OCI-LY7 (cell line): Measurements from ENCODE around the gene ZNF70. TPM values are rescaled to one million over a fixed set of nuclear protein-coding genes. Genes with fewer than 3 reads are reported as not detected.

ENCODE experiments used
- BruUV-seq: library from RNA; stranded (reverse); fragments of 400-500 nt; replicated peaks from 2 replicates; lab custom pipeline; 2021; lab: Mats Ljungman, UMichigan
- CTCF ChIA-PET: fragments of 300-600 bp; sonication (Branson Sonifier 250); formaldehyde crosslinking; loops from one replicate; lab custom pipeline; 2022; ENCODE audit warnings: antibody characterized with exemption; ENCODE audit not compliant: unreplicated experiment; lab: Charles Lee
- POLR2A ChIA-PET: fragments of 300-600 bp; sonication (Branson Sonifier 250); formaldehyde crosslinking; loops from one replicate; lab custom pipeline; 2022; ENCODE audit warnings: antibody characterized with exemption; lab: Charles Lee
- DNase-seq: peaks from one replicate; pipeline ENCODE4 v3.0.0-alpha.2; 2015; ENCODE audit warnings: low spot score
- H2AFZ ChIP-seq: fragments of 200-600 bp; sonication (generic), shearing (Covaris generic); 2 replicates; pipeline ENCODE4 v1.6.1; 2014; ENCODE audit warnings: mild to moderate bottlenecking, antibody characterized with exemption, low read length, moderate library complexity
- H3K27ac ChIP-seq: fragments of 200-600 bp; sonication (generic); 2 replicates; pipeline ENCODE4 v1.5.1; 2014; ENCODE audit warnings: mixed run types, low read depth, mild to moderate bottlenecking, moderate library complexity, low read length, inconsistent platforms; ENCODE audit not compliant: poor library complexity, severe bottlenecking
- H3K36me3 ChIP-seq: fragments of 200-600 bp; sonication (generic); 2 replicates; pipeline ENCODE4 v1.6.1; 2014; ENCODE audit warnings: mild to moderate bottlenecking, antibody characterized with exemption, low read length, moderate library complexity, mixed read lengths; ENCODE audit not compliant: insufficient read depth
- H3K4me1 ChIP-seq: fragments of 200-600 bp; sonication (generic); 2 replicates; pipeline ENCODE4 v1.5.1; 2014; ENCODE audit warnings: mild to moderate bottlenecking, low read length; ENCODE audit not compliant: insufficient read depth, poor library complexity, severe bottlenecking
- H3K4me2 ChIP-seq: fragments of 200-600 bp; sonication (generic); 2 replicates; pipeline ENCODE4 v1.6.1; 2014; ENCODE audit warnings: mild to moderate bottlenecking, low read length
- H3K4me3 ChIP-seq: fragments of 200-600 bp; sonication (generic); 2 replicates; pipeline ENCODE4 v1.5.1; 2014; ENCODE audit warnings: mild to moderate bottlenecking, low read depth, low read length; ENCODE audit not compliant: poor library complexity, severe bottlenecking
- H3K79me2 ChIP-seq: fragments of 200-600 bp; sonication (generic); 2 replicates; pipeline ENCODE4 v1.6.1; 2016; ENCODE audit warnings: low read depth, mild to moderate bottlenecking, low read length, moderate library complexity, mixed read lengths; ENCODE audit not compliant: insufficient read depth
- H3K9me2 ChIP-seq: fragments of 200-600 bp; sonication (generic); 2 replicates; pipeline ENCODE4 v1.6.1; 2016; ENCODE audit warnings: mild to moderate bottlenecking, low read length, mixed read lengths; ENCODE audit not compliant: insufficient read depth
- H3K9me3 ChIP-seq: fragments of 200-600 bp; sonication (generic); 2 replicates; pipeline ENCODE4 v1.6.1; 2014; ENCODE audit warnings: mild to moderate bottlenecking, mixed run types, low read length, mixed read lengths
- H4K20me1 ChIP-seq: fragments of 200-600 bp; sonication (generic); 2 replicates; pipeline ENCODE4 v1.6.1; 2014; ENCODE audit warnings: mild to moderate bottlenecking, antibody characterized with exemption, low read length, moderate library complexity, mixed read lengths; ENCODE audit not compliant: insufficient read depth
- EZH2phosphoT487 ChIP-seq: fragments of 200-600 bp; sonication (generic); IDR thresholded peaks from 2 replicates; pipeline ENCODE4 v1.6.1; 2018; ENCODE audit warnings: low read depth, borderline replicate concordance, mild to moderate bottlenecking, mixed run types, antibody characterized with exemption, low read length, moderate library complexity, mixed read lengths
- intact Hi-C: fragments of 100-400 bp; cut with micrococcal nuclease; formaldehyde crosslinking; loops from one replicate; pipeline ENCODE4 v1.10.0; 2022; ENCODE audit not compliant: unreplicated experiment
- total RNA-seq, 2 experiments: library from RNA; depleted of rRNA in 1 of 2; stranded (reverse); fragments of >200 nt in 1 of 2; shearing (Covaris generic) in 1 of 2; gene quantifications; 2 replicates each; pipeline ENCODE4 v1.2.3, GENCODE V29; 2014 to 2022
- TF ChIP-seq, protein P1 (sequence below): fragments of 200-600 bp; sonication (generic); conservative IDR thresholded peaks from 2 replicates; pipeline ENCODE4 v1.5.1; 2014; ENCODE audit warnings: mild to moderate bottlenecking, antibody characterized with exemption, low read length, moderate library complexity, mixed read lengths

The ZNF70 gene
- total RNA-seq, 2 experiments from 2014 or later = 6.0 to 8.4 TPM

DNA sequence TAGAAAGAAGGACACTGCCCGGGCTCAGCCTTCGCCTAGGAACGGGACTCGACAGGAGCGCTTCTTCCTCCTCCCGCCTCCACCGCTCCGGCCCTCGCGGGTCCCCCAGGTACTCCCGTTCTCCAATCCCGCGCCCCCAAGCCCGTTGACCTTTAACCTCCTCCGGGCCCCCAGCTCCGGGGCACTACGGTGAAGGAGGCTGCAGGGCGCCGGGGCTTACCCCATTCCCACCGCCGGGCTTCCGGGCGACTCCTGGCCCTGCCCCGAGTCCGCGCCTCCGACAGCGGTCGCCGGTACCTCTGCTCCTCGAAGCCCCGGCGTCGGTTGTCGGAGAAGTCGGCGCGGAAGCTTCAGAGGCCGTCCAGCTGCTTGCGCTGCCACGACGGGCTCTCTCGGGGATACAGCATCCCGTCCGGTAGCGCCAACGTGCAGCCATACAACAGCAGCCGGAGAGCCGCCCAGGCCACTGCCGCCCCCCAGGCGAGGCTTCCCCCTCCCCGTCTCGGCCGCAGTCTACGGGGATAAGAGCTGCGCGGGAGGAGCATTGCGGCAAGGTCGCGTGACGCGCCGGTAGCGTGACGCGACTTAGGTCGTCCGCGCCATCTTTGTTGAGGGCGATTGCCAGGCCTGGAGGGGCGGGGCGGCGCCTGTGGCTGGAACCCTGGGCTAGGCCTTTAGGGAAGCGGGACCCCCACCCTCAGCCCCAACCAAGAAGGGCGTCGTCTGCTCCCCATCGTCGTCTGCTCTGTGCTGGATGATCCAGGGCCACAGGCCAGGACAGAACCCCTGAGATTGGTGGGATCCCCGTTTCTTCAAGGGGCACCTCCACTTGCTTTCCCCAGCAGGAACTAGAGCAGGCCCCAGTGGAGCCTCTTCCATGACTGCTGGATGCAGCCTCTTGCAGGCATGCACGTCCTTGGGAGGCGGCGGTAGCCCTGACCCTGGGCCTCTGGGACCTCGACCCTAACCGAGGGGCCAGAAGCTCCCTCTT is 33.8 kb downstream of the ZNF70 start:
- Histone ChIP-seq H3K4me3 (peak overlapping the region; percentile 79), H3K4me1 (peaks cover 15% of the 10 kb centered on the region), H3K9me2 (no peaks in the 10 kb centered on the region), H3K4me2 (peak overlapping the region; percentile 80), H2AFZ (peak overlapping the region; percentile 90), H4K20me1 (no peaks in the 10 kb centered on the region), H3K27ac (peak overlapping the region; percentile 38), H3K79me2 (peaks cover 13% of the 10 kb centered on the region; the same call in 1 of the 2 replicates), H3K36me3 (peaks cover 18% of the 10 kb centered on the region; the same call in 1 of the 2 replicates), H3K9me3 (no peaks in the 10 kb centered on the region)
- peak; percentile 94 for DNase-seq
- TSS peak; percentile 39 for BruUV-seq
- TF ChIP-seq EZH2phosphoT487 = no peak
- TF ChIP-seq, protein P1, sequence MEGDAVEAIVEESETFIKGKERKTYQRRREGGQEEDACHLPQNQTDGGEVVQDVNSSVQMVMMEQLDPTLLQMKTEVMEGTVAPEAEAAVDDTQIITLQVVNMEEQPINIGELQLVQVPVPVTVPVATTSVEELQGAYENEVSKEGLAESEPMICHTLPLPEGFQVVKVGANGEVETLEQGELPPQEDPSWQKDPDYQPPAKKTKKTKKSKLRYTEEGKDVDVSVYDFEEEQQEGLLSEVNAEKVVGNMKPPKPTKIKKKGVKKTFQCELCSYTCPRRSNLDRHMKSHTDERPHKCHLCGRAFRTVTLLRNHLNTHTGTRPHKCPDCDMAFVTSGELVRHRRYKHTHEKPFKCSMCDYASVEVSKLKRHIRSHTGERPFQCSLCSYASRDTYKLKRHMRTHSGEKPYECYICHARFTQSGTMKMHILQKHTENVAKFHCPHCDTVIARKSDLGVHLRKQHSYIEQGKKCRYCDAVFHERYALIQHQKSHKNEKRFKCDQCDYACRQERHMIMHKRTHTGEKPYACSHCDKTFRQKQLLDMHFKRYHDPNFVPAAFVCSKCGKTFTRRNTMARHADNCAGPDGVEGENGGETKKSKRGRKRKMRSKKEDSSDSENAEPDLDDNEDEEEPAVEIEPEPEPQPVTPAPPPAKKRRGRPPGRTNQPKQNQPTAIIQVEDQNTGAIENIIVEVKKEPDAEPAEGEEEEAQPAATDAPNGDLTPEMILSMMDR = no peak
- CTCF ChIA-PET = interaction anchor here (0.5 to 0.7 kb wide), 2 partner anchors 103 to 129 kb away, joined by 3 read pairs; no protein-coding TSS in a partner anchor
- POLR2A ChIA-PET = interaction anchor here (0.5 kb wide), 1 partner anchor 10 kb away, joined by 3 read pairs; no protein-coding TSS in a partner anchor
- intact Hi-C loops = loop anchor here (1.0 kb wide), 2 partner anchors 34 to 49 kb away; partner anchors contain the start of gene ZNF70

DNA sequence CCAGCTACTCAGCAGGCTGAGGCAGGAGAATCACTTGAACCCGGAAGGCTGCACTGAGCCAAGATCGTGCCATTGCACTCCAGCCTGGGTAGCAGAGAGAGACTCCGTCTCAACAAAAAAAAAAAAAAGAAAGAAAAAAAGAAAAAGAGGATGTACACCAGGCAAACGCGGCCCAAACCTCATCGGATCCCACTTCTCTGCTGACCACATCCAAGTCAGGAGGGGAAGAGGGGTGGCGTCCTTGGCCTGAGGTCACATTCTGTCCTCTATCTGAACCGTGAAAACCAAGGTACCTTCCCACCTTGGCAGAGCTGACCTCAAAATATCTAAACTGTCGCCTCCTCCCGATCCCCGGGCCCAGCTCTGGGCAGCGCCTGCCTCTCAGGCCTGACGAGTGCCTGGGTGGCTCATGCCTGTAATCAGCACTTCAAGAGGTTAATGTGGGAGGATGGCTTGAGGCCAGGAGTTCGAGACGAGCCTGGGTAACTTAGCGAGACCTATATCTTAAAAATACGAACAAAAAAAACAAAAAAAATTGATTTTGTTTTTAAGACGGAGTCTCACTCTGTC is 35.0 kb downstream of the ZNF70 start:
- ChIA-PET POLR2A (interaction anchor here (0.7 kb wide), 1 partner anchor 20 kb away, joined by 3 read pairs; no protein-coding TSS in a partner anchor), CTCF (no interaction called here)
- H3K4me2 ChIP-seq = peak overlapping the region; percentile 80
- H2AFZ ChIP-seq = no peak overlapping the region
- no TSS peak for BruUV-seq
- no peak for DNase-seq
- H3K4me3 ChIP-seq = peak overlapping the region; percentile 79
- no peaks in the 10 kb centered on the region for H4K20me1 ChIP-seq
- intact Hi-C loops = no loop called here
- H3K27ac ChIP-seq = no peak overlapping the region
- H3K4me1 ChIP-seq = peaks cover 15% of the 10 kb centered on the region
- no peaks in the 10 kb centered on the region for H3K9me3 ChIP-seq
- H3K36me3 ChIP-seq = peaks cover 30% of the 10 kb centered on the region; the same call in 1 of the 2 replicates
- H3K79me2 ChIP-seq = peaks cover 13% of the 10 kb centered on the region; the same call in 1 of the 2 replicates
- no peak for TF ChIP-seq EZH2phosphoT487
- TF ChIP-seq, protein P1 = no peak
- no peaks in the 10 kb centered on the region for H3K9me2 ChIP-seq
